NCI-H69 (cell line): ENCODE data around the gene NTN1.
"Not testable (repeated sequence)": the region's sequence is repeated elsewhere in the genome, so short reads cannot be mapped to it uniquely, and the experiment has no call there.

Source experiments
- DNase-seq: peaks from one replicate; lab custom pipeline; 2025; lab: John Stamatoyannopoulos, UW

The NTN1 gene

GRCh38 chr17:9123594-9124553 is 102.6 kb downstream of the NTN1 start:
- no peak for DNase-seq

GRCh38 chr17:9124554-9124935 is 103.2 kb downstream of the NTN1 start:
- DNase-seq, result no peak

GRCh38 chr17:9125722-9126121 is 104.4 kb downstream of the NTN1 start:
- no peak for DNase-seq

DNA sequence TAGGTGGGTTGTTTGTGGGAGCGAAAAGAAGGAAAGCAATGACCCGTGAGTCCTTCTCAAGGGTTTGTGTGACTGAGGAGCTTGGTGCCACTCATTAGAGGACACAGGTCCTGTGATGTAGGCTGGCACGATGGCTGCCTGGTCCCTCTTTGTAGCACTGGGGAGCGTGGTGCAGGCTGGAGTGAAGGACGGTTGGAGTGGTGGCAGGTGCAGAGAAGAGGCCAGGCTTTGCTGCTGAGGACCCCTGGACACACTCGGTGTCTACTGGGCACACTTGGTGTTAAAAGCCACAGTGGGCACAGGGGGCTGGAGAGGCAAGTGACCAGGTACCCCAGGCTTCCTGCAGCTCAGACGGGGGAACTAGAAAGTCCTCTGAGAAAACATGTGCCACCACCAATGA is 106.0 kb downstream of the NTN1 start:
- DNase-seq, result no peak

- no peak for DNase-seq
These were observed 110.1 kb downstream of the NTN1 start for GRCh38 chr17:9131371-9131770.

GRCh38 chr17:9132291-9132690 is 111.0 kb downstream of the NTN1 start:
- no peak for DNase-seq

GRCh38 chr17:9132944-9133610 is 111.8 kb downstream of the NTN1 start:
- DNase-seq, result no peak

DNA sequence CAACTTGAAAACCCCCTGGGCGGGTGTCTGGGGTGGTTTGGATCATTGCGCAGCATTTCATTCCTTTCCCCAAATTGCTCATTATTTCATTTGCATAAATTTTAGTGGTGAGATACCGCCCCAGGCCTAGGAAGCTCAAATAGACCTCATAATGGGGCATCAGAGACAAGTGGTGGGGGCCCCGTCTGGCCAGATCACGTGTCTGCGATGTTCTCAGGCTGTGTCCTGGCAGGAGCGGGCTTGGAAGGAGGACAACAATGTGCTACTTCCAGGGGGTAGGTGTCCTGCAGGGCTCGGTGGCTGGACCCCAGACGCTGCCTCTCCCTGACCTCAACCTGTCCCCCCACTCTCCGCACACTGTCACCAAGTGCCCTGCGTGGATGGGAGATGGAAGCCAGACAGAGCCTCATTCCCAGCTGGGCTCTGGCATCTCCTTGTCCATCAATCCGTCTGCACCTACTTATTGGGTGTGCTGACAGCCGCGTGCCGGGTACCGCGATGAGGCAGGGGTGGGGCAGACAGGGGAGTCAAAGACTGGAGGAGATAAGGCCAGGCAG is 116.9 kb downstream of the NTN1 start:
- DNase-seq, result no peak

DNA sequence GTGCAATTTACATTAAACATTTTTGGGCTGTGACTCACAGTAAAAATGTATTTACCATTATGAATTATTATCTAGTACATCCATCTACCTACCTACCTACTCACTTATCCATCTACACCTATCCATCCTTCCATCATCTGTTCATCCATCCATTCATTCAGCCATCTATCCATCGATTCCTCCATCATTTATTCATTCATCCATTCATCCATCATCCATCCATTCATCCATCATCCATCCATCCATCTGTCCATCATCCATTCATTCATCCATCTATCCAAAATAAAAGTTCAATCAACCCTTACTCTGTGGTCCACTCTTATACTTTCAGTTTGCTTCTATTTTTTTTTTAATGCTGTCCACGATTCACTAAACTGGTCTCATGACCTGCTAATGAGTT is 118.4 kb downstream of the NTN1 start:
- DNase-seq, result no peak

DNA sequence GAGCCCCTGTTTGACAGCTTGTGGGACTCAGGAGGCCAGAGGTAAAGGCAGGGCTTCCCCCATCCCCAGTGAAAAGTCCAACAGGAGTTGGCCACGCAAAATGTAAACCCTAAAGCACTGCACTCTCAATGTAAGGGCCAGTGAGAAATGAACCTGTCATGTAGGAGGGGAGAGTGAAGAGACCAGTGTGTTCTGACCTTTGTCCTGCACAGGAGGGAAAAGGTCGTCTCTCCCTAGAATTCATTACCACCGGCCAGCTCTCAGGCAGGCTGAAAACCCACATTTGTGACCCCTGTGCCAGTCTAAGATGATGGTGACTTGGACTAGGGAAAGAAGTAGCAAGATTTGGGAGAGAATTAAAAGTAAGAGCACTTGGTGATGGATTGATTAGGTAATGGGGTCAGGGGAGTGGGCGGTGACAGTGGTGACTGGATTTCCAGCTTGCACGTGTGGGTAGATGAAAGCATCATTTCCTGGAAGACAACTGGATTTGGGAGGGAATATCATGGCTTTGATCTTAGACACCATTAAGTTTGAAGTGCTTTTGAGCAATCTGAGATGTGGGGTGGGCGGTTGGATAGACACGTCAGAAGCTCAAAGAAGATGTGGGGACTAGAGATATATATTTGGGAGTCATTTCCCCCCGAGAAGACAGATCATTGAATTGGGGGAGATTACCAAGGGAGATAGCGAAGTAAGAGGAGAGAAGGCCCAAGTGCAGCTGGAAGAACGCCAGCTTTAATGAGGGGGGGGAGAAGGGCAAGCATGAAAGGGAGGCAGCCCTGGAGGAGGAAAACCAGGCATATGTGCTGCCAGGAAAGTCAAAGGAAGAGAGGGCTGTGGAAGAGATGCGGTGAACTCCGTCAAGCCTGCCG is 119.5 kb downstream of the NTN1 start:
- DNase-seq, result no peak

DNA sequence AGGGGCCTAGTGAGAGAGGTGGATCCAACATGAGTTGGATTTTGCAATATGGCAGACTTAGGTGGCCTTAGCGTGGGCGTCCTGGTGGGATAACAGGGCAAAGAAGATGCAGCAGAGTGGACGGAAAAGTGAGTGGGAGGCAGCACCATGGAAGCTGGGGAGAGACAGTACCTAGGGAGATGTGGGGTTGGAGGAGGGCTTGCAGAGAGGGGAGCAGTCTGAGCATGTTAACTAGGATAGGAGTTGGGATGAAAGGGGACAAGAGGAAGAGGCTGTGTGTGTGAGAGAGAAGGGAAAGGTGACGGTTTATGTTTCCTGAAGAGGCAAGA is 120.1 kb downstream of the NTN1 start:
- DNase-seq, result no peak

DNA sequence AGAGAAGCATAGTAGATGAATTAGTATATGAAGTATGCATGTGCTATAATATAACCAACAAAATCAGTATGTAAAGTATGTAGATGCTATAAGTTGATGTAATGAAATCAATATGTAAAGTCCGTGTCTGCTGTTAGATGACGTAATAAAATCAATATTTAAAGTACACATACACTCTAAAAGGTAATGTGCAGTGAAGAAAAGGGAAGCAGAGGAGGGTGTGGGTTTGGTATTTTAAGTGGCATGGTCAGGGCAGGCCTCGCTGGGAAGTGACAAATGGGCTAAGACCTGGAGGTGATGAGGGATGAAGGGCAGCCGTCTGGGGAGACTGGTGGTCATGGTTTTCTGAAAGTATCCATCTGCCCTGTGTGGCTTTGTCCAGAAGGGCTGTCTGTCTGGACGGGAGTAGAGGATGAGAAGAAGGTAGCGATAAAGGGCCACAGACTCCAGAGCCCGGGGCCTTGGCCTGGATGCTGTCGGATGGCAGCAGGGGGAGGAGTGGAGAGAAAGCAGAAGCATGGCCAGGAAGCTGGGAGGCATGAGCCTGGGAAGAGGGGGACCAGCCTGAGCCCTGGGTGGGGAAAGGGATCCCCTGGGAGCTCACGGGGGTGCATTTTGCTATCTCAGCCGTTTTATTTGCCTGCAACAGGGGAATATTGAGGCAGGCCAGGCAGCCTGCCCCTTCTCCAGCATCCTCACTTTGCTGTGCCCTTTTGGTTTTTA is 121.6 kb downstream of the NTN1 start:
- no peak for DNase-seq

- DNase-seq, result no peak
These were observed 123.4 kb downstream of the NTN1 start for GRCh38 chr17:9144502-9145249.

GRCh38 chr17:9146064-9146463 is 124.8 kb downstream of the NTN1 start:
- no peak for DNase-seq

DNA sequence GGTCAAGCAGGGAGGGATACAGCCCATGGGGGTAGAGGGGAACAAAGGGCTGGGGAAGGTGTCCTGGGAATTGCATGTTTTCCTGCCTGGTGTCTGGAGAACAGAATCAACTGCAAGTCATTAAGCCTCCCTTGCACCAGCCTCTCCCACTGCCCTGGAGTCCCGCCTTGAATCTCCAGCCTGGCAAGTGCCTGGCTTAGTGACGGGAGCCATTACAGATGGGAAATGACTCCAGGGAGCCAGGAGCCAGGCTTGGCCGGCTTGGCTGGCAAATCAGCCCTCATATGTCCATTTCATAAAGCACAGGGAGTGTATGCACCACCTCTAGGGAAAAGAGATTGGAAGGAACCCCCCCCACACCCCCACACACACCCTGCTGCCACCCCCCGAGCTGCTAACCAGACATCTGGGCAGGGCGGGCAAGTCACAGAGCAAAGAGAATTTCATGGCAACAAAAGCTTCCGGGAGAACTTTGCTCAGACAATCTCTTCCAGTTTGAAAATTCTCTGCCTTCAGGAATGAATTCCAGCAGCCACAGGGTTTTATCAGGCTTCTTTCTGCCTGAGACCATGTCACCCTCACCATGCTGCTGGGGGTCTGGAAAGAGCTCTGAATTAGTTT is 127.7 kb downstream of the NTN1 start:
- no peak for DNase-seq

GRCh38 chr17:9150446-9151090 is 129.3 kb downstream of the NTN1 start:
- no peak for DNase-seq

DNA sequence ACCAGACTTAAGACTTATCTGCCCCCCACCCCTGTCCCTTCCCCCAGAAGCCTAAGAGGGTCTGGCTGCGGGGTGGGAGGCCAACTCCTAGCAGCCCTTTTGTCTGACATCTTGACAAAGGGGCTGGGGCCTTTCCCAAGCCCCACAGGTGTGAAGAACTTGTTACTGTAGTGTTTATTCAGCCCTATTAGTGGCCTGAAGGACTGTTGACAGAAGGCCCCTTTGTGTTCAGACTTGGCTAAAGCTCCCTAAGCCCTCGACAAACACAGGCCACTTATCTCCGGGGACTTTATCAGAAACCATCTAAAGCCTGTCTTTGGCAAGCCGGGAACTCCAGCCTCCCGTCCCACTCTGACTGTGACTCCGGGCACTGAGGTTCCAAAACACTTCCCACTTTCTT is 129.8 kb downstream of the NTN1 start:
- peak; percentile 15 for DNase-seq

GRCh38 chr17:9151740-9152139 is 130.4 kb downstream of the NTN1 start:
- not testable (repeated sequence) for DNase-seq

GRCh38 chr17:9158544-9159452 is 137.5 kb downstream of the NTN1 start:
- DNase-seq, result no peak
